ENCODE results near the gene NUDT8. TPM values are rescaled to one million over a fixed set of nuclear protein-coding genes. Genes with fewer than 3 reads are reported as not detected.

The NUDT8 gene
- polyA plus RNA-seq, 1 donor (not counting 4 experiments of a cell fraction or from before 2014, with no cell fraction given): 1.1 TPM

DNA sequence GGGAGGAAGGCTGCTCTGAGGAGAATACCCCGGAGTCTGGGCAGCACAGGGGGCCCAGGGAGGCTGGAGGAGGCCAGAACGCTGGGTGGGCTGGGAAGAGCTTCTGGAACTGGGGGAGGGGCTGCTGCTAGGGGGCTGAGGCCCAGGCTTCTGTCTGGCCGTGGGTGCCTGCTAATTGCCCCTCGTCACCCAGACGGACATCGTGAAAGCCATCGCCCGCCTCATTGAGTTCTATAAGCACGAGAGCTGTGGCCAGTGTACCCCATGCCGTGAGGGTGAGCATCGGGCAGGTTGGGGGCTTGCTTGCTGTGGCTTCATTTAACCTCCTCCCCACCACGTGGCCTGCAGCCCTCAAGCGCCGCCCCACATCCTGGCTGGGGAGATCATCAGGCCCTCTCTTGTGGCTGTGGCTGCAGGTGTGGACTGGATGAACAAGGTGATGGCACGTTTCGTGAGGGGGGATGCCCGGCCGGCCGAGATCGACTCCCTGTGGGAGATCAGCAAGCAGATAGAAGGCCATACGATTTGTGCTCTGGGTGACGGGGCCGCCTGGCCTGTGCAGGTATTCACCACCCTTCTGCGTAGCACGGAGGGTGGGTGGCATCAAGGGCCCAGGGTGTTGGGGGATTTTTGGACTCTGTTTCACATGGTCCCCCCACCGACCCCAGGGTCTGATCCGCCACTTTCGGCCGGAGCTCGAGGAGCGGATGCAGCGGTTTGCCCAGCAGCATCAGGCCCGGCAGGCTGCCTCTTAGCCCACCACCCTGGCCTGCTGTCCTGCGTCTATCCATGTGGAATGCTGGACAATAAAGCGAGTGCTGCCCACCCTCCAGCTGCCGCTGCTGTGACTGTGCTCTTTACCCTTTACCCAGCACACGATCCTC lies 17.8 kb downstream of the NUDT8 start:
- Histone ChIP-seq H3K79me2 (ENCODE audit: control insufficient read depth, insufficient read depth, low read length) (peaks cover 15% of the 10 kb centered on the region), H3K4me1 (ENCODE audit: control insufficient read depth, extremely low read depth, insufficient read depth, low read length) (peaks cover 19% of the 10 kb centered on the region), H4K20me1 (ENCODE audit: control insufficient read depth, extremely low read depth, insufficient read depth, low read length) (no peaks in the 10 kb centered on the region), H3K9me3 (ENCODE audit: control insufficient read depth, low read depth, low read length) (no peaks in the 10 kb centered on the region), H3K4me3 (ENCODE audit: control insufficient read depth in 2 of 3, extremely low read depth in 1 of 3, insufficient read depth in 2 of 3, low read depth in 1 of 3, low read length in 3 of 3) (no peak overlapping the region), H2AFZ (ENCODE audit: control insufficient read depth, low read length) (no peak overlapping the region), H3K27ac (ENCODE audit: control insufficient read depth, insufficient read depth, low read length) (no peak overlapping the region), H3K9me1 (ENCODE audit: control insufficient read depth, extremely low read depth, insufficient read depth, low read length) (no peaks in the 10 kb centered on the region), H3K27me3 (ENCODE audit: control insufficient read depth, extremely low read depth, insufficient read depth, low read length) (peaks cover 10% of the 10 kb centered on the region), H3K36me3 (ENCODE audit: control insufficient read depth in 2 of 2, extremely low read depth in 1 of 2, insufficient read depth in 2 of 2, low read length in 2 of 2) (peaks cover 23 to 28% of the 10 kb centered on the region in 2 experiments), H3K9ac (ENCODE audit: control insufficient read depth, extremely low read depth, insufficient read depth, low read length) (no peak overlapping the region), H3K4me2 (ENCODE audit: control insufficient read depth, extremely low read depth, insufficient read depth, low read depth, low read length) (no peak overlapping the region)
- FAIRE-seq (no peak), DNase-seq (ENCODE audit: low read depth, low spot score) (no peak)
- TF ChIP-seq, protein P1, sequence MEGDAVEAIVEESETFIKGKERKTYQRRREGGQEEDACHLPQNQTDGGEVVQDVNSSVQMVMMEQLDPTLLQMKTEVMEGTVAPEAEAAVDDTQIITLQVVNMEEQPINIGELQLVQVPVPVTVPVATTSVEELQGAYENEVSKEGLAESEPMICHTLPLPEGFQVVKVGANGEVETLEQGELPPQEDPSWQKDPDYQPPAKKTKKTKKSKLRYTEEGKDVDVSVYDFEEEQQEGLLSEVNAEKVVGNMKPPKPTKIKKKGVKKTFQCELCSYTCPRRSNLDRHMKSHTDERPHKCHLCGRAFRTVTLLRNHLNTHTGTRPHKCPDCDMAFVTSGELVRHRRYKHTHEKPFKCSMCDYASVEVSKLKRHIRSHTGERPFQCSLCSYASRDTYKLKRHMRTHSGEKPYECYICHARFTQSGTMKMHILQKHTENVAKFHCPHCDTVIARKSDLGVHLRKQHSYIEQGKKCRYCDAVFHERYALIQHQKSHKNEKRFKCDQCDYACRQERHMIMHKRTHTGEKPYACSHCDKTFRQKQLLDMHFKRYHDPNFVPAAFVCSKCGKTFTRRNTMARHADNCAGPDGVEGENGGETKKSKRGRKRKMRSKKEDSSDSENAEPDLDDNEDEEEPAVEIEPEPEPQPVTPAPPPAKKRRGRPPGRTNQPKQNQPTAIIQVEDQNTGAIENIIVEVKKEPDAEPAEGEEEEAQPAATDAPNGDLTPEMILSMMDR (optimal IDR thresholded peaks at IDR 0.05 in 1 of 3, IDR thresholded peaks at IDR 0.05 in 1 of 3, conservative IDR thresholded peaks at IDR 0.05 in 1 of 3; ENCODE audit: extremely low read depth in 1 of 3, insufficient read depth in 2 of 3, low read length in 3 of 3): no peak
- no peak for TF ChIP-seq EZH2 (IDR thresholded peaks at IDR 0.05; ENCODE audit: low read length)
- dilution Hi-C loops (cut with MboI; ENCODE audit: extremely low pct_ligation_motif_present, low sequenced_read_pairs): no loop called here

DNA sequence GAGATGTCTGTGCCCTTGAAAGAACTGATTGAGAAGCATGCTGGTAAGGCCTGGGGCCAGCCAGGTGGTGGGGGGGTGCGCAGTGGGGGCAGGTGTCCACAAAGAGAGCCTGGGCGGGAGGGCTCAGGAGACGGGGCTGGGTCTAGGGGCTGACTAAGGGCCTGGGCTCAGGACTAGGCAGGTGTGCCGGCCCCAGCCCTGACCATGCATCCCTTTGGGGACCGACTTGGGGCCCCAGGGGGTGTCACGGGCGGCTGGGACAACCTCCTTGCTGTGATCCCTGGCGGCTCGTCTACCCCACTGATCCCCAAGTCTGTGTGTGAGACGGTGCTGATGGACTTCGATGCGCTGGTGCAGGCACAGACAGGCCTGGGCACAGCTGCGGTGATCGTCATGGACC lies 18.6 kb downstream of the NUDT8 start:
- Histone ChIP-seq H3K4me1 (ENCODE audit: control insufficient read depth, extremely low read depth, insufficient read depth, low read length) (peaks cover 21% of the 10 kb centered on the region), H3K9ac (ENCODE audit: control insufficient read depth, extremely low read depth, insufficient read depth, low read length) (no peak overlapping the region), H3K4me2 (ENCODE audit: control insufficient read depth, extremely low read depth, insufficient read depth, low read depth, low read length) (no peak overlapping the region), H3K27ac (ENCODE audit: control insufficient read depth, insufficient read depth, low read length) (no peak overlapping the region), H2AFZ (ENCODE audit: control insufficient read depth, low read length) (no peak overlapping the region), H3K79me2 (ENCODE audit: control insufficient read depth, insufficient read depth, low read length) (peaks cover 17% of the 10 kb centered on the region), H3K27me3 (ENCODE audit: control insufficient read depth, extremely low read depth, insufficient read depth, low read length) (peaks cover 2% of the 10 kb centered on the region), H3K4me3 (ENCODE audit: control insufficient read depth in 2 of 3, extremely low read depth in 1 of 3, insufficient read depth in 2 of 3, low read depth in 1 of 3, low read length in 3 of 3) (no peak overlapping the region), H4K20me1 (ENCODE audit: control insufficient read depth, extremely low read depth, insufficient read depth, low read length) (no peaks in the 10 kb centered on the region), H3K36me3 (ENCODE audit: control insufficient read depth in 2 of 2, extremely low read depth in 1 of 2, insufficient read depth in 2 of 2, low read length in 2 of 2) (peaks cover 23 to 28% of the 10 kb centered on the region in 2 experiments), H3K9me3 (ENCODE audit: control insufficient read depth, low read depth, low read length) (no peaks in the 10 kb centered on the region), H3K9me1 (ENCODE audit: control insufficient read depth, extremely low read depth, insufficient read depth, low read length) (no peaks in the 10 kb centered on the region)
- dilution Hi-C loops (cut with MboI; ENCODE audit: extremely low pct_ligation_motif_present, low sequenced_read_pairs): no loop called here
- no peak for TF ChIP-seq EZH2 (IDR thresholded peaks at IDR 0.05; ENCODE audit: low read length)
- TF ChIP-seq, protein P1 (optimal IDR thresholded peaks at IDR 0.05 in 1 of 3, IDR thresholded peaks at IDR 0.05 in 1 of 3, conservative IDR thresholded peaks at IDR 0.05 in 1 of 3; ENCODE audit: extremely low read depth in 1 of 3, insufficient read depth in 2 of 3, low read length in 3 of 3): no peak
- no peak for DNase-seq (ENCODE audit: low read depth, low spot score)
- no peak for FAIRE-seq
